HG02642 (cell line): ENCODE results near the gene TAS2R1.

ENCODE experiments used
- ATAC-seq: cut with Tn5 transposase; IDR thresholded peaks from one replicate; pipeline ENCODE4 v1.9.1; 2021; ENCODE audit warnings: mild to moderate bottlenecking; ENCODE audit not compliant: unreplicated experiment, poor library complexity

The TAS2R1 gene

GRCh38 chr5:9630251-9630650, at the start of gene TAS2R1:
TSS of gene TAS2R1 (minus strand) at chr5:9630351. CDS start at chr5:9630032, 319 bp downstream.
- ATAC-seq = no peak

DNA sequence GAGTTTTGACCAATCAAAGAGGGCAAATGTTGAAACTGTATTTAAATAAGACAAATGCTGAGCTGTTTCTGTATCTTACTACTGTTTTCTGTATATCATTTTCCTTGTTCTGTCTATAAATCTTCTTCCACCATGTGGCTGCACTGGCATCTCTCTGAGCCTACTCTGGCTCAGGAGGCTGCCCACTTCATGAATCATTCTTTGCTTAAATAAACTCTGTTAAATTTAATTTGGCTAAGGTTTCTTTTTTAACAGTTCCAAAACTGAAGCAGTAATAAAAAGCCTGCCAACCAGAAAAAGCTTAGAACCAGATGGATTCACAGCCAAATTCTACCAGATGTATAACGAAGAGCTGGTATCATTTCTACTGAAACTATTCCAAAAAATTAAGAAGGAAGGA, 40.2 kb upstream of the TAS2R1 start:
- ATAC-seq = no peak

DNA sequence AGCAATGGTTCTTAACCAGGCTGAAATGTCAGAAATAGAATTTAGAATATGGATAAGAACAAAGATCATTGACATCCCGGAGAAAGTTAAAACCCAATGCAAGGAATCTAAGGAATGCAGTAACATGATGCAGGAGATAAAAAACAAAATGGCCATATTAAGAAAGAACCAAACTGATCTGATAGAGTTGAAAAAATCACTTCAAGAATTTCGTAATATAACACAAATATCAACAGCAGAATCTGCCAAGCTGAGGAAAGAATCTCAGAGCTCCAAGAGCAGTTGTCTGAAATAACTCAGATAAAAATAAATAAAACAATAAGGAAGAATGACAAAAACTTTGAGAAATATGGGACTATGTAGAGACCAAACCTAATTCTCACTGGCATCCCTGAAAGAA, 37.8 kb upstream of the TAS2R1 start:
- no peak for ATAC-seq

- no peak for ATAC-seq
Measured at GRCh38 chr5:9663891-9664290, 33.7 kb upstream of the TAS2R1 start.

GRCh38 chr5:9661316-9662015, 31.3 kb upstream of the TAS2R1 start:
- no peak for ATAC-seq

DNA sequence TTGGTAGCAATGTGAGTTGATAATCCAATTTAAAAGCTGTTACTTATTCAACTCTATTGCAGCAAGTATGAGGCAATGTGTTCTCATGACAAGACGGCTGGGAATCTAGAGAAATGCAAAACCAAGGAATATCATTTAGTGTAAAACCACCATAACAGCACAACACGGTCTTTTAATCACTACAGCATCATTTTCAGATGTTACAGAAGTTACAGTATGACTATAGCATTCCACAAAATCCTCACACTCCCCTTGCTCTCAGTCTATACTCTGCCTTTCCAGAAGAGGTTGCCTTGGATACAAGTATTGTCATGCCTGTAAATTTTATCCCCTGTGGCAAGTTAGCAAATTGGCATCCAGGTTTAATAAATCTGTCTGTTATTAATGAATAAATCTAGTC, 28.6 kb upstream of the TAS2R1 start:
- no peak for ATAC-seq

DNA sequence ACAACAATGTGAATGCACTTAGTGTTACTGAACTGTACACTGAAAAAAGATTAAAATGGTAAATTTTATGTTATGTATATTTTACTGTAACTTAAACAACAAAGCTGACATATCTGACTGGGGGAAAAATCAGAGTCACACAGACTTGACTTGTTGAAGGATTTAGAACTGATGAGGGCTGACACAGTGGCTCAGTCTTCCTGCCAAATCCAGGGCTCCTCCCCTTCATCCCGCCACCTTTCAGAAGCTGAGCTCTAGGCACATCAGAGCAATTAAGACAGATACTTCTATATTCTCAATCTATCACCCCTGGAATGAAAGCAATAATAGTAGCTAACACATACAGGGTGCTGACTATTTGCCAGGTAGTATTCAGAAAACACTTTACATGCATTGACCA, 27.7 kb upstream of the TAS2R1 start:
- no peak for ATAC-seq

DNA sequence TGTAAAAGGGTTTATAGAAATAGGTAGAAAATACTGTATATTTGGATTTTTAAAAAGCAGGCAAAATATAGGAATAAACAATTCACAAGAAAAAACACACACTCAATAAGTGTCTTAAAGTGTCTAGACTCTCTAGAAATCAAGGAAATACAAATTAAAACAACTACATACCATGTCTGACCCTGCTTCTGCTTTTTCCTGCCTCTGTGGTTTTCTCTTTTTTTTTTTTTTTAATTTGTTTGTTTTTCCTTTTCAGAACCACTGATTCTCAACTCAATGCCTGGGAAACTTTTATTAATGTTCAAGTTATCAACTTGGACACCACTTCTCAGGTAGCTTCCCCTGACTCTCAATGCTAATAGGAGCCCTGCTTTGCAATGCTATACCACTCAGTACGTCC, 25.5 kb upstream of the TAS2R1 start:
- ATAC-seq = no peak

DNA sequence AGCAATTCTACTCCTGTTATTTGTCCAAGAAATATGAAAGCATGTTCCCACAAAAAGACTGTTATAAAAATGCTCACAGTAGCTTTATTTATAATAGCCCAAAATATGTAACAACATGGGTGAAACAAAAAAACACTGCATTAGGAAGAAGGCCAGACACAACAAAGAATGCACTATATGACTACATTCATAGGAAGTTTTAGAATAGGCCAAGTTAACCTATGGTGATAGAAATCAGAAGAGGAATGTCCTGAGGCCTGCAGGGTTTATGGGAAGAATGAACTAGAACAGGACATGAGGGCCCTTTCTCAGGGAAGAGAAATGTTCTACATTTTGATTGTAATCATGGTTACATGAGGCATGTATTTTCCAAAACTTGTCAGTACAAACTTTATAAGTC, 24.7 kb upstream of the TAS2R1 start:
- no peak for ATAC-seq

- ATAC-seq = peak; percentile 98
Measured at GRCh38 chr5:9653811-9654210, 23.7 kb upstream of the TAS2R1 start.

- ATAC-seq = no peak
Measured at GRCh38 chr5:9653061-9653460, 22.9 kb upstream of the TAS2R1 start.

GRCh38 chr5:9652295-9652694, 22.1 kb upstream of the TAS2R1 start:
- ATAC-seq = no peak

DNA sequence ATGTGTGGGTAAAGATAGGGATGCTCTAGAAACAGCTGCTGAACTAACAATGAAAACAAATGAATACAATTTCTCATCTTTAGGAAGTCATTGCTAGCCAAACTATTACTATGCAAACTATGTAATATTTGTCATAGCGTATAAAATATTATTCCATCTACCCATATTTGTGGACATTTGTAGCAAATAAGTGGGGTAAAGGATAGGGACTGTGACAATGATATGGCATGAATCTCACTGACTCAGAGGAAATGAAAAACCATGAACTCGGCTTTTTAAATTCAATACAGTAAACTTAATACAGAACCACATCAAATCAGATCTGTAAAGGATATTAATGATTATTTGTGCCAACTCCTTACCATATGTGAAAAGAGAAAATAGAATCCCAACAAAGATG, 16.7 kb upstream of the TAS2R1 start:
- no peak for ATAC-seq

GRCh38 chr5:9644630-9645029, 14.5 kb upstream of the TAS2R1 start:
- ATAC-seq = no peak

- no peak for ATAC-seq
Measured at GRCh38 chr5:9642621-9643020, 12.5 kb upstream of the TAS2R1 start.

DNA sequence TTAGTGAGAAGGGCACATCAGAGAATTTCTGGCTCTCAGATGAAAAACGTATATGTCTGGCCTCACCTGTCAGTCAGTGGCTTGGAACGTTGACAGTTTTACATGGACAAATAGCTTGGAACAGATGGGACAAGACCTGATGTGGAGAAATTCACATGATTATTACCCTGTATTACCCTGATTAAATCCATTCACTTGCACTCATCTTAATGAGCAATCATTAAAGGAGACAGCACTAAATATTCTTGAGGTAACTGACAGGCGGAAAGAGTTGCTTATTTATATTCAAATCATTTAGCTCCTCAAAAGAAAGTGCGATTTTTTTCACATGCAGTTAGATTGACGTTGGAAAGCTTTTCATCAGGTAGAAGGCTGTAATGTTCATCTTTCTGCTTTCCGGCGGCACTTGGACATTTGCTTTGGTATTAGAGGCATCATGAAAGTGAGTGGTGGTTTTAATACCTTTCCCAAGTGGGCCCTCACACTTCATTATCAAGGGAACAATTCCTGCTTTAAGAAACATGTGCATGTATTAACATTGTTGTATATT, 11.7 kb upstream of the TAS2R1 start:
- no peak for ATAC-seq

DNA sequence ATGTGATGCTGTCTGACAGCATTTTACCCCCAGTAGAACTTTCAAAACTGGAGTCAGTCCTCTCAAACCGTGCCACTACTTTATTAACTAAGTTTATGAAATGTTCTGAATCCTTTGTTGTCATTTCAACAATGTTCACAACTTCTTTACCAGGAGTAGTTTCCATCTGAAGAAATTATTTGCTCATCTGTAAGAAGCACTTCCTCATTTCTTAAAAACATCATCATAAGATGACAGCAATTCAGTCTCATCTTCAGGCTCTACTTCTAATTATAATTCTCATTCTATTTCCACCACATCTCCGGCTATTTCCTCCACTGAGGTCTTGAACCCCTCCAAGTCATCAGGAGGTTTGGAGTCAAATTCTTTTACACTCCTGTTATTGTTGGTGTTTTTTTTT, 2.3 kb upstream of the TAS2R1 start:
- ATAC-seq = no peak

- ATAC-seq = no peak
Measured at GRCh38 chr5:9627541-9627940, 2.6 kb downstream of the TAS2R1 start.

- no peak for ATAC-seq
Measured at GRCh38 chr5:9626955-9627354, 3.2 kb downstream of the TAS2R1 start.

DNA sequence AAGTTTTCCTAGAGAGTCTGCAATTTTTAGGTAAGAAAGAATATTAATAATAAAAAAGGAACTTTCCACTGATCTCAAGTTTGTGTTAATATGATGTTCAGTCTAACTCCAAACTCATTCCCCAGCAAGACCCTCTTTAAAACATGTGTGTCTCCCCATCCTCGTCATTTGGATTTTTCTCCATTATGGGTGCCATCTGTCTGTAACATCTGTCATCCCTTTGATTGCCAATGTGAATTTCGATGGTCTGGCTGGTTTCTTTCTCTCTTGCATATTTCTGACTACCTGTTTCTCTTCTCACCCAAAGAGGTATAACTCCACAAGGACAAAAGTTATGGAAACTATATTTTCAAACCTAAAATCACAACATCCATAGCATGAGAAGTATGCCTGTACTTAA, 4.4 kb downstream of the TAS2R1 start:
- no peak for ATAC-seq

- no peak for ATAC-seq
Measured at GRCh38 chr5:9625286-9625685, 4.9 kb downstream of the TAS2R1 start.

DNA sequence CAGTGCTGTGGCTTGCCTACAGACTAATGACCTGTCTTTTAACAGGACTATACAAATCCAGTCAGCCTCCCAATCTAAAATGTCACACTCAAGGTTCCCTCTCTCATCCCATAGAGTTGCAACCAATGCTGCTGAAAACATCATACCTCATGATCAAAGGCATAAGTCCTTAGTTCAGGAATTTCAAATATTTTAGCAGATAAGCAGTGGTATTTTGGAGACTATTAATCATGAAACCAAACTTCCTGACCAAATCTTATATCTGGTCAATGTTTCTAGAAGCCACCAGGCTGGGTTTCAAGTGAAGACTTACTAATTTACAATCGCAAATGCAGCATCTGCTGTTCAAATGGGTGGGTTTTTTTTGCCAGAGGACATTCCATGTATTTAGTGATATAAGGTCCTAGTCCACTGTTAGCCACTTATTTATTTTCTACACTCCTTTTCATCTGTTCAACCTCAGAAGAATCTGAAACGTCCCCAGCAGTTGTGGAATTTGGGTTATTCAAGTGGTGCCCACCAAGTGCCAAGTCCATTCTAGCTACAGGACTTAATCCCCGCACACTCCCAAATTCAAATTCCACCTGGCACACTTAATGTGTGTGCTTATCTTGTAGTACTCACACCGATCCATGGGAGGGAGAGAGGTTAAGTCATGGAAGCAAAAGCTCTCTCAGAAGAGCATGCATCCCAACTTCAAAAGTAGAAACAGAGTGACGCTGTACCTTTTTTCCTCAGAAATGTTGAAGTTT, 5.8 kb downstream of the TAS2R1 start:
- no peak for ATAC-seq
